Kidney epithelial cell (primary cell): Measurements from ENCODE around the gene LY6G5B. TPM values are rescaled to one million over a fixed set of nuclear protein-coding genes. Genes with fewer than 3 reads are reported as not detected.

Experiments
- DNase-seq: peaks from one replicate; pipeline ENCODE4 v3.0.0-alpha.2; 2010; ENCODE audit warnings: low read depth
- H3K27me3 ChIP-seq: 2 replicates; pipeline ENCODE4 v1.6.0; 2011; ENCODE audit warnings: low read length; ENCODE audit not compliant: control insufficient read depth, insufficient read depth
- H3K36me3 ChIP-seq: 2 replicates; pipeline ENCODE4 v1.5.1; 2011; ENCODE audit warnings: low read length; ENCODE audit not compliant: control insufficient read depth, insufficient read depth
- H3K4me3 ChIP-seq: 2 replicates; pipeline ENCODE4 v1.5.1; 2011; ENCODE audit warnings: low read depth, mild to moderate bottlenecking, control low read depth, low read length
- CTCF ChIP-seq: IDR thresholded peaks from 2 replicates; pipeline ENCODE4 v1.5.1; 2011; ENCODE audit warnings: mild to moderate bottlenecking, moderate library complexity, low read length, control low read depth, inconsistent platforms; ENCODE audit not compliant: insufficient read depth, poor library complexity, severe bottlenecking
- total RNA-seq: library from RNA; depleted of rRNA; stranded (reverse); fragments of >200 nt; gene quantifications from 2 replicates; pipeline ENCODE4 v1.2.3, GENCODE V29; 2015

LY6G5B gene
- total RNA-seq, 1 donor from 2014 or later = 2.8 TPM

DNA sequence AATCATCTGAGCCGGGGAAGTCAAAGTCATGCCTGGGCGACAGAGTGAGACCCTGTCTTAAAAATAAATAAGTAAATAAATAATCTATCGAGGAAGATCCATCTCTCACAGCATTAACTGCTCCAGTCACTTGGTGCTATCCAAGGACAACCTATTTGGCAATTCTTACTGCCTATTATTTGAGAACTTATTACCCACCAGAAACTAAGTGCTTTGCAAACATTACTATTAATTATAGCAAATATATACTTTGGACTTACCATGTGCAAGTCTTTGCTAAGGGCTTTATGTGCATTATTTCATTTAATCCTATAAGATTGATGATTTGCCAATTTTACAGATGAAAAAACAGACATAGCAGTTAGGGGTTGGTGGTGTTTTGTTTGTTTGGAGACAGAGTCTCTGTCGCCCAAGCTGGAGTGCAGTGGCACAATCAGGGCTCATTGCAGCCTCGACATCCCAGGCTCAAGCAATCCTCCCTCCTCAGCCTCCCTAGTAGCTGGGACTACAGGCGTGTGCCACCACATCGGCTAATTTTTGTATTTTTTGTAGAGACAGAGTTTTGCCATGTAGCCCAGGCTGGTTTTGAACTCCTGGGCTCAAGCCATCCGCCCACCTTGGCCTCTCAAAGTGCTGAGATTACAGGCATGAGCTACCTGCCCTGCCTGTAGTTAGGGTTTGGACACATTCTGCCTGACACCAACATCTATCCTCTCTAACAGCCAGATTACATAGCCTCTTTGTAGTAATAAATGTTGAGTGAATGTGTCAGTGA lies 15.0 kb upstream of the LY6G5B start:
- Histone ChIP-seq H3K36me3 (no peaks in the 10 kb centered on the region), H3K27me3 (no peaks in the 10 kb centered on the region)
- no peak for DNase-seq

DNA sequence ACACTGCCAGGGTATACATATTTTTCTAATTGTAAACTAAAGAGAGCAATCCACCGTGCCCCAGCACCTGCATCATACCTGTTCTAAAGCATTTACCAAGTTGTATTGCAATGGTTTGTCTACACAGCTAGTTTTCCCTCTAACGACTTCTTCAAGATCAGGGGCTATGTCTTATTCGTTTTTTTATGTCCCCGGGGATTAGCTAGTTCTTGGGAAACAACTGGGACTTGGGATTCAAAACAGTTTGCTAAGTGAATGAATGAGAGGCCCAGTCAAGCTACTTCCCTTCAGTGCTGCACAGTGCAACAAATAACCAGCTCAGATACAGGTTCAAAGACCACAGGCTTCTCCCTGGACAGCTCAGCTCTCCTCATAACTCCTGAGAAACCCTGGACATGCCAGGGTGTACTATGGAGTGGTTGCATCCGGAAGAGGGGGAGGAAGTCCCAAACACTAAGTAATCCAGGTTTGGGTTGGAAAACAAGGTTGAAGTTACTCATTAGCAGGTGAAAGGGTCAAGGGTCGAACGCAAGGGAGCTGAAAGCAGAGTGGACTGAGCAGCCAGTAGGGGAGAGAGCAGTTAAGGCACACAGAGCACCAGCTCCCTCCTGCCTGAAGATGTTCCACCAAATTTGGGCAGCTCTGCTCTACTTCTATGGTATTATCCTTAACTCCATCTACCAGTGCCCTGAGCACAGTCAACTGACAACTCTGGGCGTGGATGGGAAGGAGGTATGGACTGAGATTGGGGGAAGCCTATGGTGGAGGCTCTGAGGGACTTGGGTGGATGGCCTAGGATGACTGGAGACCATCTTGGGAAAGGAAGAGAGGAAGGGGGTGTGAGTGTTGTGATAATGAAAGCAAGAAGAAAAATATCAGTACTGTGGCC lies 14.2 kb upstream of the LY6G5B start, which contains the start of gene APOM:
APOM (plus strand) TSS at position 546 of the 889 bp plus-strand sequence; CDS start at position 619, 73 bp downstream.
- no peak within 1 kb of the TSS for H3K4me3 ChIP-seq
- H3K27me3 ChIP-seq = no peaks in the 10 kb centered on the region
- no peaks in the 10 kb centered on the region for H3K36me3 ChIP-seq
- no peak for DNase-seq
- no peak for TF ChIP-seq CTCF

More for the DNA sequence above, 15.0 kb upstream of the LY6G5B start:
- H3K4me3 ChIP-seq = no peak overlapping the region
- TF ChIP-seq CTCF = no peak

DNA sequence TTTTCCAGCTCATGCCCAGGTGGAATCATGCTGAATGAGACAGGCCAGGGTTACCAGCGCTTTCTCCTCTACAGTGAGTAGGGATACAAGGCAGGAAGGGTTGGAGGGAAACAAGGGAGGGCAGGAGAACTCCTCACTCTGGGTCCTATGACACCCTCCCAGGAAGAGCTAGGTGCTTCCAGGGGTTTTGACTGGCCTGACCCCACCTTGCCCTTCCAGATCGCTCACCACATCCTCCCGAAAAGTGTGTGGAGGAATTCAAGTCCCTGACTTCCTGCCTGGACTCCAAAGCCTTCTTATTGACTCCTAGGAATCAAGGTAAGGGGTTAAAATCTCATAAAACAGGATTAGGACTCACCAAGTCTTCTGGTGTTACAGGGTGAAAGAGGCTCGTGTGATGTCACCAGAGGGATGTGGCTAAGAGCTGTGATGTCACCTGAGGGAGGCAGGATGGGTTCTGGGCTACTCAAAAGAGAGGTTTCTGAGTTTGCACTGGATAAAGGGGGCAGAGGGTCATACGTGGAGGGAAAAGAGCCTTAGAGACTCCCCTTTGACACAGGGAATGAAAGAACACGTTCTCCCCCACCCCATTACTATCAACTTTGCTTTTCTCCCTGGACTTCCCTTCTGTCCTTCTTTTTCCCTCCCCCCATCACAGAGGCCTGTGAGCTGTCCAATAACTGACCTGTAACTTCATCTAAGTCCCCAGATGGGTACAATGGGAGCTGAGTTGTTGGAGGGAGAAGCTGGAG lies 12.2 kb upstream of the LY6G5B start:
- H3K27me3 ChIP-seq = no peaks in the 10 kb centered on the region
- H3K36me3 ChIP-seq = no peaks in the 10 kb centered on the region
- H3K4me3 ChIP-seq = no peak overlapping the region
- no peak for TF ChIP-seq CTCF
- DNase-seq = no peak

DNA sequence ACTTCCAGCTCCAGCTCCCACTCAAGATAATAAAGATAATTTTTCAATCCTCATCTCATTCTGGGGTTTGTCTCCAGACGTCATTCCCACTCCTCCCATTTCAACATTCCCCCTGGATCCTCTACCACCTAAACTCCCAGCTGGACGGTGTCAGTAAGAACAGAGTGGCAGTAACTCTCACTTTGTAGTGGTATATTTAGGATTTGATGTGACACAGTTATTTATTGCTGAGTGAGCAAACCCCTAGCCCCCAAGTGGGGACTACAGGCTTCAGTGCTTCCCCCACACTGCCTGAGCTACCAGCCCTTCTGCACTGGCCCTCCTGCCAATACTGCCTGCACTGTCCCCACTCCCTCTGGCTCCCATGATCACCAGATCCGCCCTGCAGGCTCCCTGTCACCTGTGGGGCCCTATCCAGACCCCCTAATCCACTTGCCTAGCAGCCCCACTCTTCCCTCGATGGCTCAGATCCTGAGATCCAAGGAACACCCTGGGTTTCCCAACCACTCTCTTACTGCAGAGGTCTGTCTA lies 11.6 kb upstream of the LY6G5B start:
- no peak overlapping the region for H3K4me3 ChIP-seq
- no peaks in the 10 kb centered on the region for H3K36me3 ChIP-seq
- no peak for DNase-seq
- no peak for TF ChIP-seq CTCF
- no peaks in the 10 kb centered on the region for H3K27me3 ChIP-seq

DNA sequence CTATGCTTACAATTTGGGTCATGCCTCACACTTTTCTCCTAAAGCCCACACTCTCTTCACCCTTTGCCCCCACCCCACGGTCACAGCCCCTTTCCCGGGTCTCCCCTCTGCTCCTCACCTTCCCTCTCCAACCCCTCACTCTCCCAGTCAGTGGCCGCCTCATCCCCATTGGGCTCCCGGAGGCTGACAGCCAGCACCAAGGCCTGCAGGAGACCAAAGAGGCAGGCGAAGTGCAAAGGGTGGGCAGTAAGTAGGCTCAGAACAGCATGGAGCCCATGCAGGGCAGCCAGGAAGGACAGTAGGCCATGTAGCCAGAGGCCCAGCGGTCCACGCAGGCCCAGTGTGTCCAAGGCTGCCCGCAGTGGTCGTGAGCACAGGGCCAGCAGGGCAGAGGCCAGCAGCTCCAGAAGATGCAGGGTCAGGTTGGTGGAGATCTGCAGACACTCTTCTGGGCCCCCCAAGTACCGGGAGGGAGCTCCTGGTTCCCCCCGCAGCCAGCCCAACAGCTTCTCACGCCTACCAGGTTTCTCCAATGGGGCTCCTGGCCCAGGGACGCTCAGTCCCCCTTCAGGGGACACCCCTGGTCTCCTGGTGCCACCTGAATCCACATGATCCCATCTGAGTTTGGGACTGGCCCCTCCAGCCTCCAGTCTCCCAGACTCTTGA lies 10.7 kb upstream of the LY6G5B start:
- Histone ChIP-seq H3K27me3 (no peaks in the 10 kb centered on the region), H3K36me3 (no peaks in the 10 kb centered on the region), H3K4me3 (peak overlapping the region; percentile 77)
- DNase-seq = no peak
- no peak for TF ChIP-seq CTCF
